ENCODE results near the gene RCAN1. TPM values are rescaled to one million over a fixed set of nuclear protein-coding genes. Genes with fewer than 3 reads are reported as not detected.

RCAN1 gene
- total RNA-seq, 1 experiment from 2014 or later = 9.7 TPM

GRCh38 chr21:34560609-34561008 lies 54.3 kb downstream of the RCAN1 start:
- TF ChIP-seq MAX (IDR thresholded peaks at IDR 0.05) (no peak), ELF1 (IDR thresholded peaks at IDR 0.05; ENCODE audit: borderline replicate concordance, low read depth) (no peak), SP1 (IDR thresholded peaks at IDR 0.05; ENCODE audit: low read depth) (no peak), ZNF274 (IDR thresholded peaks at IDR 0.05; ENCODE audit: low read depth, low read length) (no peak), EZH2phosphoT487 (IDR thresholded peaks at IDR 0.05; ENCODE audit: borderline replicate concordance) (no peak), FOSL1 (IDR thresholded peaks at IDR 0.05; ENCODE audit: low read depth) (no peak), SIN3A (IDR thresholded peaks at IDR 0.05; ENCODE audit: low read depth) (no peak), POLR2AphosphoS5 (IDR thresholded peaks at IDR 0.05; ENCODE audit: low read depth, low read length) (no peak), ZBTB33 (IDR thresholded peaks at IDR 0.05; ENCODE audit: extremely low read depth, insufficient replicate concordance, low read length) (no peak), YY1 (IDR thresholded peaks at IDR 0.05; ENCODE audit: extremely low read depth, insufficient replicate concordance, low read depth, low read length) (no peak), RAD21 (IDR thresholded peaks at IDR 0.05; ENCODE audit: low read depth) (no peak), JUND (IDR thresholded peaks at IDR 0.05) (no peak), CTCF (IDR thresholded peaks at IDR 0.05 in 2 of 3, conservative IDR thresholded peaks at IDR 0.05 in 1 of 3; ENCODE audit: borderline replicate concordance in 1 of 3, insufficient read depth in 1 of 3, low read depth in 2 of 3, low read length in 2 of 3) (no peak), EZH2 (IDR thresholded peaks at IDR 0.05) (no peak), TCF7L2 (IDR thresholded peaks at IDR 0.05; ENCODE audit: borderline replicate concordance, extremely low read depth, insufficient read depth, insufficient read length) (no peak), SRF (IDR thresholded peaks at IDR 0.05; ENCODE audit: low read depth) (no peak), CEBPB (IDR thresholded peaks at IDR 0.05; ENCODE audit: low read depth) (no peak), ZFX (IDR thresholded peaks at IDR 0.05) (no peak)
- TF ChIP-seq, protein P1, sequence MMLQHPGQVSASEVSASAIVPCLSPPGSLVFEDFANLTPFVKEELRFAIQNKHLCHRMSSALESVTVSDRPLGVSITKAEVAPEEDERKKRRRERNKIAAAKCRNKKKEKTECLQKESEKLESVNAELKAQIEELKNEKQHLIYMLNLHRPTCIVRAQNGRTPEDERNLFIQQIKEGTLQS (IDR thresholded peaks at IDR 0.05) = no peak
- no TSS peak for BruUV-seq (replicated peaks)
- Histone ChIP-seq H3K4me2 (ENCODE audit: low read length) (no peak overlapping the region), H3K27ac (ENCODE audit: low read depth, low read length) (no peak overlapping the region), H3K27me3 (ENCODE audit: insufficient read depth, low read length) (no peaks in the 10 kb centered on the region), H3K9me2 (ENCODE audit: insufficient read depth) (no peaks in the 10 kb centered on the region), H3K4me3 (replicated peaks in 1 of 2; ENCODE audit: low read depth in 1 of 2, low read length in 2 of 2) (no peak overlapping the region), H4K20me1 (ENCODE audit: insufficient read depth) (no peaks in the 10 kb centered on the region), H3K4me1 (ENCODE audit: control insufficient read depth in 1 of 2, insufficient read depth in 2 of 2, low read length in 2 of 2) (no peaks in the 10 kb centered on the region), H3K9ac (ENCODE audit: low read length) (no peak overlapping the region), H3K36me3 (ENCODE audit: control insufficient read depth in 1 of 2, insufficient read depth in 2 of 2, low read length in 2 of 2) (no peaks in the 10 kb centered on the region), H2AFZ (ENCODE audit: low read depth, low read length, poor library complexity, severe bottlenecking) (no peak overlapping the region), H3K79me2 (ENCODE audit: insufficient read depth, low read length) (no peaks in the 10 kb centered on the region), H3K9me3 (ENCODE audit: control insufficient read depth in 1 of 2, insufficient read depth in 1 of 2, low read depth in 1 of 2, low read length in 2 of 2) (no peaks in the 10 kb centered on the region)
- CTCF ChIA-PET = no interaction called here
- POLR2A ChIA-PET = no interaction called here
- ATAC-seq (no peak), DNase-seq (ENCODE audit: low read depth, low spot score) (no peak)
- RAD21 ChIA-PET (ENCODE audit: low non-redundant PET in 1 of 2, low total read pairs in 2 of 2, uncharacterized antibody in 2 of 2, unreplicated experiment in 2 of 2) = no interaction called here
- intact Hi-C loops (cut with micrococcal nuclease) = no loop called here
